Karpas-422 (cell line): Measurements from ENCODE around the gene FAM131B. TPM values are rescaled to one million over a fixed set of nuclear protein-coding genes. Genes with fewer than 3 reads are reported as not detected.

ENCODE experiments used
- DNase-seq: peaks from one replicate; pipeline ENCODE4 v3.0.0-alpha.2; 2015
- H2AFZ ChIP-seq: fragments of 200-600 bp; sonication (generic); 2 replicates; pipeline ENCODE4 v1.6.1; 2014; ENCODE audit warnings: antibody characterized with exemption, low read length, mixed read lengths
- H3K27ac ChIP-seq: fragments of 200-600 bp; sonication (generic); 2 replicates; pipeline ENCODE4 v1.5.1; 2014; ENCODE audit warnings: mild to moderate bottlenecking, low read length, moderate library complexity
- H3K27me3 ChIP-seq: fragments of 200-600 bp; sonication (generic); 2 replicates; pipeline ENCODE4 v1.6.1; 2014; ENCODE audit warnings: low read length, mixed read lengths
- H3K36me3 ChIP-seq: fragments of 200-600 bp; sonication (generic); 2 replicates; pipeline ENCODE4 v1.6.1; 2014; ENCODE audit warnings: low read length, mixed read lengths; ENCODE audit not compliant: insufficient read depth
- H3K4me1 ChIP-seq: fragments of 200-600 bp; sonication (generic); 2 replicates; pipeline ENCODE4 v1.6.1; 2014; ENCODE audit warnings: mild to moderate bottlenecking, low read length, mixed read lengths
- H3K4me2 ChIP-seq: fragments of 200-600 bp; sonication (generic); 2 replicates; pipeline ENCODE4 v1.6.1; 2014; ENCODE audit warnings: low read length, low read depth, mild to moderate bottlenecking; ENCODE audit not compliant: poor library complexity, severe bottlenecking
- H3K4me3 ChIP-seq: fragments of 200-600 bp; sonication (generic); 2 replicates; pipeline ENCODE4 v1.5.1; 2014; ENCODE audit warnings: mild to moderate bottlenecking, antibody characterized with exemption, low read length, mixed read lengths
- H3K79me2 ChIP-seq: fragments of 200-600 bp; sonication (generic); 2 replicates; pipeline ENCODE4 v1.6.1; 2014; ENCODE audit warnings: mild to moderate bottlenecking, low read length, mixed read lengths
- H3K9ac ChIP-seq: fragments of 200-600 bp; sonication (generic); 2 replicates; pipeline ENCODE4 v1.6.0; 2014; ENCODE audit warnings: low read length
- H3K9me2 ChIP-seq: fragments of 200-600 bp; sonication (generic), shearing (Covaris generic); replicated peaks from 2 replicates; pipeline ENCODE4 v1.6.0; 2014; ENCODE audit warnings: mild to moderate bottlenecking, low read length, moderate library complexity; ENCODE audit not compliant: insufficient read depth
- H3K9me3 ChIP-seq: fragments of 300-700, 200-600 bp; sonication (generic); 2 replicates; pipeline ENCODE4 v1.6.1; 2014; ENCODE audit warnings: low read length, mixed read lengths
- H4K20me1 ChIP-seq: fragments of 200-600 bp; sonication (generic); 2 replicates; pipeline ENCODE4 v1.6.1; 2014; ENCODE audit warnings: mild to moderate bottlenecking, antibody characterized with exemption, low read length, low read depth; ENCODE audit not compliant: insufficient read depth
- total RNA-seq: library from RNA; depleted of rRNA; stranded (reverse); fragments of >200 nt; shearing (Covaris generic); gene quantifications from 2 replicates; pipeline ENCODE4 v1.2.3, GENCODE V29; 2014; ENCODE audit warnings: low replicate concordance

The FAM131B gene
- total RNA-seq, 1 experiment from 2014 or later, result 0.11 TPM

DNA sequence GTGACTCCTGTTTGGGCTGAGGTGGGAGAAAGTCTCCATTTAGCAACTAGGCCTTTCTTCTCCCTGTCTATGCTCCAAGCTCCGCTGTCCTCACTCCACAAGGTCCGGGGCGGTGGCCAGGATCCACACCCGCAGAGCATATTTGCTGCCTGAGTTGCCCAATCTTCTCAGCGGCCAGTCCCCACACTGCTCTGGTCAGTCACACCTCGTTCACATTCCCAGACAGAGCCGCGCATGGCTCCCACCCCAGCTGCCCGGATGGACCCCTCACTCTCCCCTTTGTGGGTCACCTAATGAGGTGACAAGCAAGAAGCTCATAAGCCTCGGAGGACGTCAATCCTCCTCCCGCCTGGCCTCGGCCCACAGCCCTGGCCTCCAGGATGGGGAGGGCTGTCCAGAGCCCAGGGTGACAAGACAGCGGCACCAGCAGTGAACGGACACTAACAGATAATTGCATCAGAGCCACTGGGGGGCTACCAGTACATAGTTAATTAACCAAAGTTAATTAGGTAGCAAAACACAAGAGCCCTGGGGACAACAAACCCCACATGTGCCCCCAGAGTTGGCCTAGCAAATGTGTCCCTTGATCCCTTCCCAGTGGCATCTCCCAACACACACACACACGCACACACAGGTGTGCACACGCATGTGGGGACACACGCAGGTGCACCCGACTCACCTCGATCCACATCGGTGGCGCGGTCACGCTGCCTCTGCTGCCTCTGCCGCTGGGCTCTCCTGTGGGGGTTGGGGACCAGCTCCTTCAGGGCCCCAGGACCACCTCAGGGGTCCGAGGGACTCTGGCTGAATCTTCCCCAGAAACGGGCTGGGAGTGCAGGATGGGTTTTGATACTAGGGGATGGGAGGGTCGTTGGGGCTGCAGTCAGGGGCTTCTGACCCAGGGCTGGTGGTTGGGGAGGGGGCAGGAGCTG is 34.4 kb upstream of the FAM131B start:
- H3K4me2 ChIP-seq, result no peak overlapping the region
- no peak overlapping the region for H3K4me3 ChIP-seq
- no peaks in the 10 kb centered on the region for H3K27me3 ChIP-seq
- H3K9ac ChIP-seq, result no peak overlapping the region
- H3K36me3 ChIP-seq, result no peaks in the 10 kb centered on the region
- no peak for DNase-seq
- no peaks in the 10 kb centered on the region for H4K20me1 ChIP-seq
- no peaks in the 10 kb centered on the region for H3K9me2 ChIP-seq
- no peak overlapping the region for H2AFZ ChIP-seq
- no peaks in the 10 kb centered on the region for H3K4me1 ChIP-seq
- H3K9me3 ChIP-seq, result no peaks in the 10 kb centered on the region
- no peaks in the 10 kb centered on the region for H3K79me2 ChIP-seq
- H3K27ac ChIP-seq, result no peak overlapping the region

DNA sequence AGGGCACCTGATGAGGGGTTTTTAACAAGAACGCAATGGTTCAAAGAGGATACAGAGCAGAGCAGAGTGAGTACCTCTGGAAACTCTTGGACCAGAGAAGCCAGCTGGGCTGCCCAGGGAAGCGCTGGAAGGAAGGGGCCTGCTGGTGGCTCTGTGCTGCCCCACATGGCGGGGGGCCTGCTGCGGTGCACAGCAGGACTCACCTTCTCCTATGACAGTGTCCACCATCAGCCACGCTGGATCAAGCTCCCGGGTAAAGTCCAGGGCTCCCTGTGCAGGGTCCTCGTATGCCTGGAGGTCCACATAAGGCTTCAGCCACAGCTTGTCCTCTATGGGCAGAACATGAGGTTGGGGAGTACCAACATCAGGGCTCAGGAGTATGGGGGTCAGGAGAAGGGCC is 33.7 kb upstream of the FAM131B start:
- Histone ChIP-seq H2AFZ (no peak overlapping the region), H3K27ac (no peak overlapping the region), H3K9ac (no peak overlapping the region), H3K9me2 (no peaks in the 10 kb centered on the region), H3K9me3 (no peaks in the 10 kb centered on the region), H3K4me3 (no peak overlapping the region), H4K20me1 (no peaks in the 10 kb centered on the region), H3K4me2 (no peak overlapping the region), H3K79me2 (no peaks in the 10 kb centered on the region), H3K4me1 (no peaks in the 10 kb centered on the region), H3K27me3 (no peaks in the 10 kb centered on the region), H3K36me3 (no peaks in the 10 kb centered on the region)
- no peak for DNase-seq

DNA sequence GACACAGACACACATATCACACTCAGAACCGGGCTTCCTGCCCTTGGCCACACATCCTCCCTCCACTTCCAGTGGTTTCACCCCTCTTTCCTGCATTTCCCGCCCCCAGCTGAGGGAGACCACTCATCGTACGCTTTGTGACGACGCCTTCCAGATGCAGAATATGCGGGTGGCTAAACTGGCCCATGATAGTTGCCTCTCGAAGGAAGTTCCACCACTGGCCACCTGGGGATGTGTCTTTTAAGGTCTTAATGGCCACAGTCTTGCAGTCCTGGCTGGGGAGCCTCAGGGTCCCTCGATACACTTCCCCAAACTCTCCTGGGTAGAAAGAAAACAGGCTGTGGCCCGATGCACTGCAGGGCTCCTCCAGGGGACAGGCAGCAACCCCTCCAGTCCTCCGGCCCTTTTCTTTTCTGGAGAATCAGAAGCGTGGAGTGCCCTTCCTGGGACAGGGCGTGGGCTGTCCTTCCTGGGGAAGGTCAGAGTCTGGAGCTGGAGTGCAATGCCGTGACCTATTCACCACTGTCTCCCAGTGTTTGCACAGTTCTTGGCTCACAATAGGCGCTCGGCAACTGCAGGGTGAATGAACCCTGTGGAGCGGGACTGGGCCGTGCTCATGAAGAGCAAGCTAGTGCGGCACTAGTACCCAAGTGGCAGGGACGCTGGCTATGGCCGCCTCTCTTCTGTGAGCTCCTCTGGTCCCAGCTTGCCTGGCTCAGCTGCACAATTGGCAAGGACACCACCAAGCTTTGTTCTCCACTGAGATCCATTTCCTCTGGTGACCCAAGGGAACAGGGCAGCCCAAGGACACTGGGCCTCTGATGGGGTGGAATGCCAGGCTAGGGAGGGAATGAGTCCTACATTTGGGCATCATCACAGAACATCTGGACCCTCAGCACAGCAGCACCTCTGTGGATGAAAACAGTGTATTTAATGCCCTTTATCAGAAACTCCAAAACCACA is 33.0 kb upstream of the FAM131B start:
- no peak for DNase-seq
- no peak overlapping the region for H3K9ac ChIP-seq
- H3K4me1 ChIP-seq, result no peaks in the 10 kb centered on the region
- no peaks in the 10 kb centered on the region for H4K20me1 ChIP-seq
- no peak overlapping the region for H2AFZ ChIP-seq
- H3K9me2 ChIP-seq, result no peaks in the 10 kb centered on the region
- no peaks in the 10 kb centered on the region for H3K79me2 ChIP-seq
- H3K9me3 ChIP-seq, result no peaks in the 10 kb centered on the region
- no peak overlapping the region for H3K27ac ChIP-seq
- no peak overlapping the region for H3K4me3 ChIP-seq
- no peak overlapping the region for H3K4me2 ChIP-seq
- H3K36me3 ChIP-seq, result no peaks in the 10 kb centered on the region
- H3K27me3 ChIP-seq, result no peaks in the 10 kb centered on the region

DNA sequence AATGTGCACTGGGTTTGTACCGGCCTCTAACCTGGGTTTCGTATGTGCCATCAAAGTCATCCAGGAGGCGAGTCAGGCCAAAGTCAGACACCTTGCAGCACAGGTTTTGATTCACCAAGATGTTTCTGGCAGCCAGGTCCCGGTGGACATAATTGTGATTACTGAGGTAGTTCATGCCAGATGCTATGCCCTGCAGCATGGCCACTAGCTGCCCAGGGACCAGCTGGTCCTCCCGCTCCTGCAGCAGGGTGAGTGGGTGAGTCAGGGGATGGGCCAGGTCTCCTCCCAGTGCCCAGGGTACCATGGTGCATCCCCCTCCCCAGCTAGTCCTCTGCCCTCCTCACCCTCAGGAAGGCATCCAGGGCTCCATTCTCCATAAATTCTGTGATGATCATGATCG is 32.3 kb upstream of the FAM131B start:
- H3K36me3 ChIP-seq, result no peaks in the 10 kb centered on the region
- no peak overlapping the region for H3K4me2 ChIP-seq
- H4K20me1 ChIP-seq, result no peaks in the 10 kb centered on the region
- no peak overlapping the region for H3K27ac ChIP-seq
- H3K9ac ChIP-seq, result no peak overlapping the region
- no peak overlapping the region for H2AFZ ChIP-seq
- no peak overlapping the region for H3K4me3 ChIP-seq
- H3K4me1 ChIP-seq, result no peaks in the 10 kb centered on the region
- no peaks in the 10 kb centered on the region for H3K27me3 ChIP-seq
- H3K79me2 ChIP-seq, result no peaks in the 10 kb centered on the region
- no peaks in the 10 kb centered on the region for H3K9me3 ChIP-seq
- no peak for DNase-seq
- no peaks in the 10 kb centered on the region for H3K9me2 ChIP-seq

DNA sequence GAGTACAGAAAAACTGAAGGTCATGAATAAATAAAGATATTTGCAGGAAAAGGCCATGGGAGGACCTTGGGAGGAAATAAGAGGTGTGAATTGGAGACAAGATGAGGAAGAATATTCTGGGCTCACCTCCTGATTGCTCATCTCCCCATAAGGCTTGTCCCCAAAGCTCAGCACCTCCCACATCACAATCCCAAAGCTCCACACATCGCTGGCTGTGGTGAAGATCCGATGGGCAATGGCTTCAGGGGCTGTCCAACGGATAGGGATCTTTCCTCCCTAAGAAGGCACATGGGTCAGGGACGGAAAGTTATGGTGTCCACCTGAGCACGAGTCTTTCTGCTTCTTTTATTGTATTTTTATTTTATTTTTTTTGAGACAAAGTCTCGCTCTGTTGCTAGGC is 31.6 kb upstream of the FAM131B start:
- Histone ChIP-seq H3K27ac (no peak overlapping the region), H3K4me1 (no peaks in the 10 kb centered on the region), H2AFZ (no peak overlapping the region), H3K36me3 (no peaks in the 10 kb centered on the region), H3K4me3 (no peak overlapping the region), H3K27me3 (no peaks in the 10 kb centered on the region), H3K9me2 (no peaks in the 10 kb centered on the region), H3K9me3 (no peaks in the 10 kb centered on the region), H3K79me2 (no peaks in the 10 kb centered on the region), H3K4me2 (no peak overlapping the region), H4K20me1 (no peaks in the 10 kb centered on the region), H3K9ac (no peak overlapping the region)
- DNase-seq, result no peak

DNA sequence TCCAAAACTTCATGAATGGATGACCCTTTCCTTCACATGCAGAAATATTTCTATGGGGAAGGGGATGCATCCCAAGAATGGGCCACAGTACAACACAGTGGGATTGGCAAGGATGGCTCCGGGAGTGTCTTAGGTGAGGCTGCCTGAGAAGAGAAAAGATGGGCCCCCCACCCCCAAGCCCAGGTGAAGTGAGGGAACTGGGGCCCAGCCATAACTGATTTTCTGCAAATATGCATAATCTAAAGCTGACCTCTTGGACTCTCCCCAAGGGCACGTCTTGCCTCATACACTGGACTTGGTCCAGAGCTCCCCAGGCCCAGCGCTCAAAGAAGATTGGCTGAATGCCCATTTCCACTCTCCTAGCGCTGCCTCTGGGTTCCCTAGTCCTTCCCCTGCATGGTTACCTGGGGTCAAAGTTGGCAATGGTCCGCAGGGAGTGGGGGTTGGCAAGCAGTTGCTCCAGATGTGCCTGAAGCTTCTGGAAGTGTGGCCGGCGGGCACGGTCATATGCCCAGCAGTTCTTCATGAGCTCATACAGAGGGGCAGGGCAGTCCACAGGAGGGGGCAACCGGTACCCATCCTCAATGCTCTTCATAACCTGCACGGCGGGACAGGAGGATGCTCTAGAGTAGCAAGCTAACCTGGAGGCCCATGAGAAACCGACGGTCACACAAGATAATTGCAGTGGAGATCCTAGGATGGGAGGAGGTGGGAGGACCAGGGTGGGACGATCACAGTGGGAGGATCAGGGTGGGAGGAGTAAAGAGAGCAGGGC is 30.9 kb upstream of the FAM131B start:
- no peaks in the 10 kb centered on the region for H4K20me1 ChIP-seq
- no peak for DNase-seq

DNA sequence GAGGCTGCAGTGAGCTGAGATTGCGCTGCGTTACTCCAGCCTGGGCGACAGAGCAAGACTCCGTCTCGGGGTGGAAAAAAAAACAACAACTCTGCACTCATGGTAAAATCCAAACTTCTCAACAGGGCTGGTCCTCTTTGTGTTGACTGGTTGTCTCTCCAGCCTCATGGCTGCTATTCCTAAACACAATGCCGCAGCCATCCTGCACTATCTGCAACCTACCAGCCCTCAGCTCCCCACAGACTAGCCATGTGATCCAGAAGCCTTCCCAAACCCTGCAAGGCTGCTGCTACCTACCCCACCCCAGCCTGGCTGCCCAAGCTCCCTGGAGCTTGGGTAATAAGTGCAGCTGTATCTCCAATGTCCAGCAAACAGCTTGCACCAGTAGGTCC is 30.4 kb upstream of the FAM131B start:
- Histone ChIP-seq H3K9me3 (no peaks in the 10 kb centered on the region), H3K9ac (no peak overlapping the region), H3K27me3 (no peaks in the 10 kb centered on the region), H4K20me1 (no peaks in the 10 kb centered on the region), H3K36me3 (no peaks in the 10 kb centered on the region), H3K79me2 (no peaks in the 10 kb centered on the region), H3K4me2 (no peak overlapping the region), H3K27ac (no peak overlapping the region), H2AFZ (no peak overlapping the region), H3K4me3 (no peak overlapping the region), H3K4me1 (no peaks in the 10 kb centered on the region), H3K9me2 (no peaks in the 10 kb centered on the region)
- no peak for DNase-seq

More for the DNA sequence above, 30.9 kb upstream of the FAM131B start:
- H2AFZ ChIP-seq, result no peak overlapping the region
- no peak overlapping the region for H3K9ac ChIP-seq
- H3K36me3 ChIP-seq, result no peaks in the 10 kb centered on the region
- no peak overlapping the region for H3K4me3 ChIP-seq
- no peak overlapping the region for H3K4me2 ChIP-seq
- H3K9me2 ChIP-seq, result no peaks in the 10 kb centered on the region
- no peaks in the 10 kb centered on the region for H3K79me2 ChIP-seq
- no peaks in the 10 kb centered on the region for H3K9me3 ChIP-seq
- no peaks in the 10 kb centered on the region for H3K27me3 ChIP-seq
- no peak overlapping the region for H3K27ac ChIP-seq
- no peaks in the 10 kb centered on the region for H3K4me1 ChIP-seq
